ENCODE data around the gene GABRB1.

Gene GABRB1

DNA sequence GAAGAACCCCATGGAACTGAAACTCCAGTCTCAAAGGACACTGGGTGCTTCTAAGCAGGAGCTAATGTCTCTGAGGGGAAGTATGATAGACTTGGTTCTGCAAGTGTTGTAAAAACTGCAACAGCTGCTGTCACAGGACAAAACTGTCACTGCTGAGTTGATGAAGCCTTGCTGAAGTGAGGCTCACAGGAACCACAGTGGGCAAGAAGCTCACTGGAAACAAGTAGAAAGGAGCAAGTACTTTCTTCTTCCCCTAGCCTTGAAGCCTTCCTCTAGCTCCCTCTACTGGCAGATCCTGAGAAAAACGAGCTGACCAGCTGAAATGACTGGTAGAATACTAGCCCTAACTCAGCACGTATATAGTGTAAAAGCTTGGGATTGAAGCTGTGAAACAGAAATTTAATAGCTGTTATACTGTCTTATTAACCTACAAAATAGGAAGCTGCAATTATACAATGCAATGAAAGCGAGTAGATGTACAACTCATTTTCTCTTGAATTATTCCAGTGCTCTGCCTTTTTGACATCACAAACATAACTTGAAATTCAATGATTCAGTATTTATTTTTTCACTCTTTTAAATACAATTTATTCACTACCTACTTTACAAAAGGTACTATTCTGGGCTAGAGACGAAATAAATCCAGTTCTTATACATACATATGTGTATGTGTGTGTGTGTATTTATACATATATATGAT is 91.4 kb downstream of the GABRB1 start:
- DNase-seq: peak; percentile 24

DNA sequence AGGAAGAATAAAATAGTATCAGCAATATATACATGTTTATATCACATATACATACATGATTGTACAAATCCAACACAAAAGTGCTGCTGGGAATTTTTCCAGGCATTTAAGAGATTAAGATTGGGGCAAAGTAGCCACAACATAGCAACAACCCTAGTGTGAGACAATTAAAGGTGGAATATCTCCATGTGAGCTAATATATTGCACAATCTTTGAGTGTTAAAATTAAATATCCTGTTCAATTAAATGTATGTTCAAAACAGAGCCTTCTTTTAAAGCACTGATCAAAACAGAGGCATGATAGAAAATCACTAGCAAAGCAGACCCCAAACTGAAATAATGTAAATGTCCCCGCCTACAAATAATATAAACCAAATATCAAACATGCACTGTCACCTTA is 97.6 kb downstream of the GABRB1 start:
- no peak for DNase-seq

DNA sequence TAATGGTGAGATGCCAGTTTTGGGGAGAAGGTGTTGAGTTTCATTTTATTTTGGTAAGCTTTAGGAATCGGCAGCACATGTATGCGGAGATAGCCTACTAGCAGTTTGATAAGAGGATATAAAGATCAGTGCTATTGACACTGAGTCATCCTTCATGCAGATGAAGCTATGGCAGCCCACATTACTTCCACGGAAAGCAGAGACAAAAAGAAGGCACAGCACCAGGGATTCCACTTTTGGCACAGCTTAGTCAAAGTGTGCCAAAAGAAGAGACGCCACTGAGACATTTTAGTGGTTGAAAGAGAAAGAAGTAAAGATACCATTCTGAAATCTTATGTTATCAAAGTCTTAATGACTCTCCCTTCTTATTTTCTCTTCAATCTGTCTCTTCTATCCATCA is 103.8 kb downstream of the GABRB1 start:
- no peak for DNase-seq

DNA sequence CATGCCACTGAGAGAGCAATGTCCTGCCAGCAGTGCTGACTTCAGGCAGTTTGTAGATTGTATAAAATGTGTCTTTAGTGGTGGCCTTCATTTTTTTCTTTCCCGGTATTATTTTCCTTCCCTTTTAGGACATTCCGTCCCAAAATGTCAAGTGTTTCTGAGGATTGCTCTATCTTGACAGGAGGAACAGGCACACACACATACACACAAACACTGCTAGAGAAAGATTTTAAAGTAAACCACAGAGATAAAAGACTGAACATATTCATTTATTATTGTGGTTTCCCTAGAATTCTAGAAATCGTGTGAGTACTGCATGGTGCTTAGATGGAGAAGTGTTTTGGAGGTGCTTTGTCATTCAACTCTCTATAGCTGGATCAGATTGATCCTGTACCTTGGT is 111.9 kb downstream of the GABRB1 start:
- DNase-seq: no peak

DNA sequence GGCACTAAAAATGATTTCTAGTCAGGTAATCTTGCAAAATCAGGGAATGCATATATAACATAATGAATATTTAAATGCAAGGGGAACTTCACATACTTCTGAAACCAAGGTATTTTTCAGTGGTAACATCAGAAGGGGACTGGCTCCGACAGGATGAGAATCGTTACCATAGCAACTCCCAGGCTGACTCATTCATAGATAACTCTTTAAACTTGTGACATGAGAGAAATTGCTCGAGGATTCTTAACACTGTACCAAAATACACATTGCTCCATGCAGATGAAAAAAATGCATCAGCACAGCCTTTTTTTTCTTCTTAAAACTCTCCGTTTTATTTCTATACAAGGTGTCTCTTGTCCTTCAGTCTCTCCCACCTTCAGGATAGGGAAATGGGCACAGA is 114.3 kb downstream of the GABRB1 start:
- DNase-seq: no peak

DNA sequence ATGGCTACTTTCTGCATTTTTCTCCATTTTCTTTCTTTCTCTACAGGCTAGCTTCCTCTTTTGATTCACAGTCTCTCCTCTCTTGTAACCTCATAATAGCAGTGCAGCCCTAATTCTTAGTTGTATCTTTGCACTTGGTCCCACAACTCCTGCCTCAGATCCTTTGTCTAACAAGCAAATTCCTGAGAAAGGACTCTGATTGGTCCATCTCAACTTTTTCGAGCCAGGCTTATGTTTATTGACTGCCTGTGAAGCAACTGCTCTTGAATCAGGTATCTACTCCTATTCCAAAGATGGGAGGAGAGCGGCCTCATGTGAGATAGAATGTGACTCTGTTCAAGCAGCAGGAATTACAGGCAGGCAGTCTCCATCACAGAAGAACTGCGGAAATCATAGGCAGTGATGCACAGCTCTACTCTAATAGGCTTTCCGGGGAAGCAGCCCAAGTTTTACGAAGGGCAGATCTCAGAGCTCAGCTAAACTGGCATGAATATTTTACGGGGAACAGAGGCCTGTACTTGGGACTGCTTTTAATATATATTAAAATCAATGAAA is 123.5 kb downstream of the GABRB1 start:
- no peak for DNase-seq

DNA sequence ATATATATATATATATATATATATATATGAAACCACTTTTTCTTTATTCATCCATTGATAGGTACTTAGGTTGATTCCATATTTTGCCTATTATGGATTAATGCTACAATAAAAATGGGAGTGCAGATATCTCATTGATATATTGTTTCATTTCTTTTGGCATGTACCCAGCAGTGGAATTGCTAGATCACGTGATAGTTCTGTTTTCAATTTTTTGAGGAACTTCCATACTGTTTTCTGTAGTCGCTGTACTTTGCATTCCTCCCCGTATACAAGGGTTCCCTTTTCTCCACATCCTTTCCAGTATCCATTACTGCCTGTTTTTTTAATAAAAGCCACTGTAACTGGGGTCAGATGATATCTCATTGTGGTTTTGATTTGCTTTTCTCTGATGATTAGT is 124.6 kb downstream of the GABRB1 start:
- DNase-seq: no peak

DNA sequence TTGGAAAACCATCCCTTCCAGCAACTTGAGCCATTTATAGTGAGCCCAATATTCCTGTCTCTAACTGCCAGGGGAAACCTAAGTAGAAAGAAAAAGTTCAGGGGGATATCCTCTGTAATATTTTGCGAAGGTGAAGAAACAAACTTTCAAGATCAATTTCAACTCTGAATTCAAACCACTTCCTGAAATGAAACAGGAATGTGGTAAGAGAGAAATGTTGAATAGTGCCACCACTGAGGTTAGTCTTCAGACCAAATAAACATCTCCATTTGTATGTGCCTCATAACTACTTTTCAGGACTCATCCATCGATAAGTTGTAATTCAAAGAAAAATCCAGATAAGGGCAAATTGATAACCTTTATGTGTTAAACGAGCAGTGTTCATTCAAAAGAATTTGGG is 128.7 kb downstream of the GABRB1 start:
- DNase-seq: no peak

DNA sequence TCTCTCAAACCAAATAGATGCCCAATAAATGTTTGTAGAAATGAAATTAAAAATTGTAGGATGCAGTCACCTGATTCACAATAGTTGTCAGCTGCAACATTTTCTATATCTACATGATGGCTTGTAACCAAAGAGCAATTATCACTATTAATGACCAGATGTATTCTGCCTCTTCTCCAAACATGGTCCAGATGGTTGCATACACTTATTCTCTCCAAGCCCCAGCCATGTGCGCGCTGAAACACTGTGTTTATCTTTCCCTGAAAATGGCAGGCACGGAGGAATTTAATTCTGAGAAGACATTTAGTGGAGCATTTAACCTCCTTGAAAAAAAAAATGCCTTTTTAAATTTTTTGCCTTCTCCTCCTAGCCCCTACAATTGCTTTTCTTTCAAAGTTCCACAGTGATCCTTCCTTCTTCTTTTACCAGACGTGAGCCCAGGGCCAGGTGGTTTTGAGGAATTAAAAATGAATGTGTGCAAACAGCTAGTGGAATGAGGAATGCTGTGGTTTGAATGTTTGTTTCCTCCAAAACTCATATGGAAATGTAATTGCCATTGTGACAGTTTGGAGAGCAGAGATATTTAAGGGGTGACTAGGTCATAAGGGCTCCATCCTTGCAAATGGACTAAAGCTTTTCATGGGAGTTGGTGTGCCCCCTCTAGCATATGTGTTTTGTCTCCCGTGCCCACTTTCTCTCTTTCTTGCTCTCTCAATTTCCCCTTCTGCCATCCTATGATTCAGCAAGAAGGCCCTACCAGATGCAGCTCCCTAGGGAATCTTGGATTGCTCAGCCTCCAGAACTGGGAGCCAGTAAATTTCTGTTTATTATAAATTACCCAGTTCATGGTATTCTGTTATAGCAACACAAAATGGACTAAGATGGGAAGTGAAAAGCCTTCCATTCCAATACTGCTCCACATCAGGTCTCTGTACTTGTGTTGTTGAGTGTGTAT is 136.0 kb downstream of the GABRB1 start:
- no peak for DNase-seq

DNA sequence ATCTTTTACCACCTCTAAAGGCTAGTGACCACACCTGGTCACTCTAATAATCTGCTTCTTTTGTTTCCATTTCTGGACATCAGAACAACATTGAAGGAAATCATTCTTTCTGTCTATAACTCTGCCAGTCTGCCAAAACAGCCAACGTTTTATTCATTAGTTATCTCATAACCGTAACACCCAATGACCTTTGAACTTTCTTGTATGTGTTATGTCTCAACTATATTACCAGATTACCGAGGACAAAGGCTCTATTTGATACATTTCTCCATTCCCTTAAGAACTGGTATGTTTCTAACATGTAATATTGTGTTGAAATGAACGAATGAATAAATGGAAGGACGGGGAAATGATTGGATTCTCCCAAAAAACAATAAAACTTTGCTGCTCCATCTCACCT is 152.7 kb downstream of the GABRB1 start:
- no peak for DNase-seq

DNA sequence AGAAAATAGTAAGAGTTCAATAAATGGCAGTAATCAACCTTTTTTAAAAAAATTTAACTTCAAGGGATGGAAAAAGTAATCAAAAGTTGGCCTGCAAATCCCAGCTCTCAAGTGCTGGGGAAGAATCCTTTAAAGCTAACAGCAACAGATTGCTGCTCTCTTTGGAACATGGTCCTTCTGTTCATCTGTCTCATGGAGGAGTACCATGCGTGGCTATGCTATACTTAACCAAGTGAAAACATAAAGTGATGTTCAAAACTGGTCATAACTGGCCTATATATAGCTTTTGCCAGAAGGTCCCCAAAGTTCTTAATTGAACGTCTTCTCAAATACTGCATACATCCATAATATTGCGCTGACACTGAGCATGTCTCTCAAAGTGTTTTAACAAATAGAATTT is 154.4 kb downstream of the GABRB1 start:
- DNase-seq: no peak

DNA sequence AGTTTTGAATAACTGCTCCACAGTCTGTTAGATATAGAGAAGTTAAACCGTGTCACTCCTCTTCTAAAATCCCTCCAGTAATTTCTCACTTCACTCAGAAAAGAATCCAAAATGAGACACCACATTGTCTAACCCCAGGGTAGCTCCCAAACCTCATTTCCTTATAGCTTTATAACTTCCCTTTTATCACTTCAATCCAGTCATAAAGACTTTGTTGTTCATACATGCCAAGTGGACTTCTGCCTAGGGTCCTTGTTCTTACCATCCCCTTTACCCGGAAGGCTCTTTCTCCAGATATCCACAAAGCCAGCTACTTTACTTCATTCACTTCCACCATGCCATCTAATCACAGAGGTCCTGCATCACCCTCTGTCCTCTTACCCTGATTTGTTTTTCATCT is 156.2 kb downstream of the GABRB1 start:
- DNase-seq: no peak

DNA sequence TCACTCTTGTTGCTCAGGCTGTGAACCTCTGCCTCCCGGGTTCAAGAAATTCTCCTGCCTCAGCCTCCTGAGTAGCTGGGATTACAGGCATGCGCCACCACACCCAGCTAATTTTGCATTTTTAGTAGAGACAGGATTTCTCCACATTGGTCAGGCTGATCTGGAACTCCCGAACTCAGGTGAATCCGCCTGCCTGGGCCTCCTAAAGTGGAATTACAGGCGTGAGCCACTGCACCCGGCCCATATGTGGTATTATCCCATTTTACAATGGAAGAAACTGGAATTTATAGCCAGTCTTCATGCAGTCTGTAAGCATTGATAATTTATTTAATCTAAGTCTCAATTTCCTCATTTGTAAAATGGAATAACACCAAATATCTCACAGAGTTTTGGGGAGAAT is 161.8 kb downstream of the GABRB1 start:
- no peak for DNase-seq

DNA sequence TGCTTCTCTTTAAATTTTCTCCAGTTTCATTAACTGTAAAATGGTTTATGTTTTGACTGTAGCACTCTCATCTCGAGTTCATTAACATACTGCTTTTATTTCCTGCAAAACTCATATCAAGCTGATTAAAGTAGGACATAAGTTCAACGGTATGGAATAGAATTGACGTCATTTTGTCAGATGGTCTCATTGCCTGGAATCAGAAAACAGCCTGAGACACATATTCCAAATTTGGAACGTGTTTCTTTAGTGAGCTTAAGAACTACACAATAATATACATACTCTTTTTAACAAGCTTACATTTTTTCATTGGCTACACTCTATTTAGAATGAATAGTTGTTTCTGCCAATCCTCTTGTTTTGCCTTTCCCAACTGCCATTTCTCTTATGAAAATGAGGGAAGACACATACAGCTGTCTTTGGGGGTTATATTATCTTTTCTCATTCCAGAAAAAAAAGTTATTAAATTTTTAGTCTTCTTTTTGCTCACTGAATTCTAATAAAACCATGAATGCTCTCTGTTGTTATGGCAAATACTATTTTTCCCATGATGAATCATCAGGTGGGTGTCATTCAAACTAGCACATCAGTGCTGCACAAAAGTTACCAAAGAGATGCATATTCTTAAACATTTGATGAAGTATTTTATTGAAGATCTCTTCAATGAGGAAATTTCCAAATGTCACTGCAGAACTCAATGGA is 162.8 kb downstream of the GABRB1 start:
- DNase-seq: no peak

DNA sequence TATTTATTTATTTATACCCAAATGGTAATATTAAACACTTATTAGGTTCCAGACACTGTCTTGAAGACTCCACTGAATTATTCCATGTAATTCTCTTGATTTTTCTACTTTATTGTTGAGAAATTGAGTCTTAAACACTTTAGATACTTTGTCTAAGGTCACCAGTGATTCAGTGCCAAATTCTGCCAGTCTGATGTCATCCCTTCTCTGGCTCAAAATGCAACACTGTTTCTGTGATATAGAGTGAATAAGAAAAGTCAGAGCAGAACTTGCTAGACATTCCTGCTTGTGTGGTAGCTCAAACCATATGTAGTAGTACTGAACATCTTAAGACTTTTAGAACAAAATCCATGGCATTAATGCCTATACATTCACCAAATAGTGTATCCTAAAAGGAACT is 164.3 kb downstream of the GABRB1 start:
- DNase-seq: no peak

DNA sequence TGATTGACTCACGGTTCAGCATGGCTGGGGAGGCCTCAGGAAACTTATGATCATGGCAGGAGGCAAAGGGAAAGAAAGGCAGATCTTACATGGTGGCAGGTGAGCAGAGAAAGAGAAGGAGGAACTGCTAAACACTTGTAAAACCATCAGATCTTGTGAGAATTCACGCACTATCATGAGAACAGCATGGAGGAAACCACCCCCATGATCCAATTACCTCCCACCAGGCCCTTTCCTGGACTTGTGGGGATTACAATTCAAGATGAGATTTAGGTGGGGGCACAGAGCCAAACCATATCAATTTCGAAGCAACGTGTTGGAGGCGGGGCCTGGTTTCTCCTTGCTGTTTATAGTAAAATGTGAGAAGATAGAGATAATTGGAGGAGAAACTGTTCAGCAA is 167.4 kb downstream of the GABRB1 start:
- no peak for DNase-seq

DNA sequence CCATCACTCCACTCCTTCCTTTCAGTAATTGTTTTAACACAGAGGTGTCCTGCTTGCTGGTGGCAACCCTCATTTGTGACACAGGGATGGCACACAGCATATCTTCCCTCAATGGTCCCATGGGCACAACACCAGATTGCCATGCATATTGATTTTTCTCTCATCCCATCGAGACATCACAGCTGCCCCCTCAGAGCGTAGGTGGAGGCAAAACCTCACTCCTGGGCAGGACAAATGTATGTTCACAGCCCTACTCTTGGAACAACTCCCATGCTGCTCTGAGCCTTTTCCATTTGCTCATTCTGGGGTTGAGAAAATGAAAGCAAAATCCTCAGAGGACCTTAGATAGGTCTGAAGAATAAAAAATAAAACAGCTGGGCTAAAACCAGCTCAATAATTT is 172.2 kb downstream of the GABRB1 start:
- DNase-seq: no peak

DNA sequence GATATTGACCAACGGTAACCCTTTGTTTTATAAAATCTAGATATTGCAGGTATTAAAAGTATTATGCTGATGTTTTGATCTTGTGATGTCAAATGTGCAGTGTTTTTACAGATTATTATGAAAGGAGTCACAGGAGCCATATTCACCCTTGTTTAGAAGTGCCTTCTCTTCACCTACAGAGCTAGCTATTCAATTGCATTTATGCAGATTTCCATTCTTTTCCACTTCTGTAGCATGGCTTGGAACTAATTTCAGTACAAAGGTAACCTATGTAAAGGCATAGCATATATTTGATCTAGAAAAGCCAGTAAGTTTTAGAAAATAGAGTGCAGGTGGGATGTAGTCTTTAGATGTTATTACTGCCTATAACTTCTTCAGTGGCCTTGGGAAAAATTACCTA is 176.2 kb downstream of the GABRB1 start:
- DNase-seq: no peak

DNA sequence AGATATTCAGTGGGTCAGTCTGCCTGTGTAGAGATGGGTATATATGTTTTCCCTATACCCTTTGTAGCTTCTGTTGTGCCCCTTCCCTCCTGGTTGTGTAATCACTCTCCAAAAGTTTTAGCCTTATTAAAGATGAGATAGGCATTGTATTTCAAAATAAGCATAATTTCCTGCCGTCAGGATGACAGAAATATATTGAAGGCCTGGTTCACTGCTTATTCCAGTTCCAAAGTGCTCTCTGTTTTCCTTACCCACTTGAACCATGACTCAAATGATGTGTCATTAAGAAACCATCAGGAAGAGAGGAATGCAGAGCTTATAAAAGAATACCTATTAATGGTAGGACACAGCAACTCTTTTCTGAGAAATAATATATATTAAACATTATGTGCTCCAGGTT is 178.5 kb downstream of the GABRB1 start:
- DNase-seq: no peak

DNA sequence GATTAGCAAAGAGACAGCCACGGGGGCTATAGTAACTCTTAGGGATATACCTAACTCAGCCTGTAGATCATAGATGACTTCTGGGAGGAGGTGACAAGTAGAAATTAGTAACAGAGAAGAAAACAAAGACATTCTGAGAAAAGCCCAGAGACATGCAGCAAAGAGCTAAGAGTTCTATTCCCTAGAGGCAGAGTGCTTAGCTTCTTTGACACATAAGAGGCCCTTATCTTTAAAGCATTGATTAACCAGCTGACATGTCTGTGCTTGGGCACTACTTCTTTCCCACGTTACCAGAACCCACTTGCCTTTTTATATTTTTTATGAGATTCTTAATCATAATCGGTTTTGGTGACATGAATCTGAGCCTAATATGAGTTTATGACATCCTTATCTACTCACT is 179.5 kb downstream of the GABRB1 start:
- no peak for DNase-seq

DNA sequence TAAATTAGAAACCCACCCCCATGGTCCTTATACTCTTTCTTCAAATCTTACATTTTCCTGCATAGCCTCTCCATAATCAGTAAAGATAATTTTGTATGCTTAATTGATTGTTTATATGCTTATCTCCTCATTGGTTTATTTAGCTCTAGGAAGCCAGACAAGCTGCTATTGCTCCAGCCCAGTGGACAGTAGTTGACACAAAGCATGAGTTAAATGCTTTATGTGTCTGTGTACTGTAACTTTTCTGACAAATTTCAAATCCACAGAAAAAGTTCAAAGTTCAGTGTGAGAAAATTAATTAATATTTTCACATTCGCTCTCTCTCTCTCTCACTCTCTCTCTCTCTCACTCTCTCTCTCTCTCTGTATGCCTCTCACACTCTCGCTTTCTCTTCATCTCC is 181.7 kb downstream of the GABRB1 start:
- no peak for DNase-seq

DNA sequence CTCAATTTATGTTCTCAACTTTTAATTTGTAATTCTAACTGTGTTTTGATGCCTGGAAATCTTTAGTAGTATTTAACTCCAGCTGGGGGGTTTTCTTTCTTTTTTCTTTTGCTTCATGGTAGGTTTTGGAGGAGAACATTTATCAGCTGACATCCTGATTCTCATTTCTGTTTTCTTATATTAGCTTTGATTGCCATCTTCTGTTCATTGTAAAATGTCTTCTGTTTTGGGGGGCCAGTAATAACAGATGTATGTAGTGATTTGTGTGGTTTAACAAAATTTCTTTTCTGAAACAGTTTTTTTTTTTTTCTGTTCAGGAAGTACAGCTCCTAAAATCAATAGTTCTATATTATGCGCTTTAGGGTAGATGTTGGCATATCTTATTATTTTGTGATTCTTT is 182.2 kb downstream of the GABRB1 start:
- no peak for DNase-seq

DNA sequence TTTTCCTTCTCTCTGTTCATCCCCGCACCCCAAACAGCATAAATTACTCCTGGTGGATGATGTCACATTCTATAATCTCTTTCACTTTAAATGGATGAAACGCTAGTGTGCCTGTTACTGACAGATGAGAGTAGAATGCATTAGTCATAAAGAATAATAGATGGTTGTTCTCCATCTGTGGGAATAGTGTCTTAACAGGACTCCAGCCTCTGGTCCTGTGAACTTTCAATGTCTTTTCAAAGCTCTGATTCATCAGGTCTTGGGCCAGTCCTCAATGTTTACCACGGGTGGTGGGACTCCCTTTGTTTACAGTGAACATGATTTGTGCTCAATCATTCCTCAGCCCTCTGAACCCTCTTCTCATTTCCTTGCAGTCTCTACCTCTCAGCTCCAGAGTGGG is 182.6 kb downstream of the GABRB1 start:
- no peak for DNase-seq

DNA sequence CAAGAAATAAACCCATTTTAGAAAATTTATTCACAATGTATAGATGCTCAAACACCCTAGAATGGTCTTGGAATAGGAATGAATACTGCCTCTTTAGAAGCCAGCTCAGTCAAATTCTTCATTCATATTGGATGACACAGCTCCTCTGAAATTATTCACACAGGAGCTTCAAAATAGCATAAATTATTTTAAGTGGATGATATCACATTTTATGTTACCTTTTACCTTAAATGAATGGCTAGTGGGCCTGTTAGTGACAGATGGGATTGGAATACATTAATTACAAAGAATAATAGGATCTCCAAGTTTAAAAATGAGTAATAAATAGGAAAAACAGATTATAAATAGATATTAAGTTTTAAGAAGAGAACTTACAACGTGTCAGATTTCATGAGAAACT is 184.4 kb downstream of the GABRB1 start:
- no peak for DNase-seq

All from NCI-H146 (cell line).